ENCODE data around the gene SNX22. TPM values are rescaled to one million over a fixed set of nuclear protein-coding genes. Genes with fewer than 3 reads are reported as not detected.
A peak's percentile ranks its signal among the peaks of the same experiment; 100 is the strongest.

SNX22 gene
- polyA plus RNA-seq, 3 donors from 2014 or later, result 0.40 to 1.8 (median 1.3) TPM

DNA sequence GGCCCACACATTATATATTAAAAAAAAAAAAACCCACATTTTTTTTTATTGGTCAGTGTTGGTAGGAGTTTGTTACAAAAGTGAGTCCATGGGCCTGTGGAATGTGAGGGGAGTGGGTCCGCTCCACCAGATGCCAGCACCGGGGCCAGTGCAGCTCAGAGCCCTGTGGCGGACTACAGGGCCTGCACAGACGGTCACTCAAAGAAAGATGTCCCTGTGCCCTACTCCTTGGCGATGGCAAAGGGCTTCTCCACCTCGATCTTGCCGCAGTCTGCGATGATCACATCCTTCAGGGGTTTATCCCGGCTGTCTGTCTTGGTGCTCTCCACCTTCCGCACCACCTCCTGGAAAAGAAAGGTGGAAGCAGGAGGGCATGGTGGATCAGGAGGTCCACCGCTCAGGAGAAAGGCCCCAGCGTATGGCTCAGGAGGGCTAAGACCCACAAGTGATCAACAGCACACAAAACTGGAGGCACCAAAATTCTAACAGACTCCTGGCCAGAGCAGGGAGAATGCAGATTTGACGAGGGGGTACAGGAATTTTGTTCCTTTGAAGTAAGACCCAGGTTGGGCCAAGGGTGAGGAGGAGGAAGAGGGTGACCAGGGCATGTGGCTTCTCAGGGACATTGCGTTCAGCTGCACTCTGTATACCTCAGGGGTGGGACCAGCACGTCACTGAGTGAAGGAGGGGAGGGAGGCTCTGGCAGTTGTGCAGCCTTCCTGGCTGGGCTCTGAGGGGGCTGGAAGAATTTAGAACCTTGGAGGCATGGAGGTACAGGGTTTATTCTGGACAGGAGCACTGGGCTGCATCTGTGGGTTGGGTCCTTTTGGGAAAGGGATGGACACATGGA is 4.5 kb downstream of the SNX22 start:
- H3K36me3 Mint-ChIP-seq, result peaks cover 11 to 36% (median 15%) of the 10 kb centered on the region in 3 donors
- no peak for DNase-seq
- H3K27me3 Mint-ChIP-seq (ENCODE audit: low read depth in 3 of 3), result peaks cover 4 to 10% (median 8%) of the 10 kb centered on the region in 3 donors
- H3K9me3 Mint-ChIP-seq, result no peaks in the 10 kb centered on the region
- H3K4me1 Mint-ChIP-seq, result peaks cover 35 to 44% of the 10 kb centered on the region in 2 donors
- no peak overlapping the region for H3K4me3 Mint-ChIP-seq
- peak overlapping the region in 2 of 6 donors; percentile 23 to 46 for H3K27ac Mint-ChIP-seq

DNA sequence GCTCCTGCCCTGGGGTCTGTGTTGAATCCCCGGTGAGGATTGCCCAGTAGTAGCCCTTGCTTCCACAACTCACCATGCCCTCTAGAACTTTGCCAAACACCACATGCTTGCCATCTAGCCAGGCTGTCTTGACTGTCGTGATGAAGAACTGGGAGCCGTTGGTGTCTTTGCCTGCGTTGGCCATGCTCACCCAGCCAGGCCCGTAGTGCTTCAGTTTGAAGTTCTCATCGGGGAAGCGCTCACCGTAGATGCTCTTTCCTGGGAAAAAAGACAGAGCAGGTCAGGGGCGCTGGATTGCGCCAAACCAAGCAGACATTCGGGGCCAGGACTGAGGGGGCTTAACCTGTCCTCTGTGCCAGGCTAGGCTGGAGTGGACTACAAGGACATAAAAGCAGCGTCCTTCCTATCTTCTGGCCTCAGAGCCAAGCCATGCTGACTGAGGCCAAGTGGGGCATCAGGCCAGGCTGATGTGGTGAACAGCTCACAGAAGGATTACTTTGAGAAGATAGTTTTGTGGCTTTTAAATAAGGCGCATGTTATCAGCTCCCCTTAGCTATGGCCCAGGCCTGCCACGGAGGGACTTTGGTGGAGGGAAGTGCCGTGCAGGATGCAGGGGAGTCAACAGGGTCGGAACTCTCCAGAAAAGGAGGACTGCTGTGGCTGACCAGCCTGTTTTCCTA is 5.3 kb downstream of the SNX22 start:
- Mint-ChIP-seq H3K4me1 (peaks cover 35 to 45% of the 10 kb centered on the region in 2 donors), H3K9me3 (no peaks in the 10 kb centered on the region), H3K27ac (peak overlapping the region in 2 of 6 donors; percentile 51 to 55), H3K4me3 (no peak overlapping the region), H3K36me3 (peaks cover 11 to 36% (median 15%) of the 10 kb centered on the region in 3 donors), H3K27me3 (ENCODE audit: low read depth in 3 of 3) (peaks cover 4 to 9% (median 7%) of the 10 kb centered on the region in 3 donors)
- no peak for DNase-seq

GRCh38 chr15:64157599-64158125 is 6.1 kb downstream of the SNX22 start:
- H3K27ac Mint-ChIP-seq, result peak overlapping the region in 4 of 6 donors; percentile 43 to 90 (median 76)
- peaks cover 11 to 41% (median 15%) of the 10 kb centered on the region in 3 donors for H3K36me3 Mint-ChIP-seq
- peaks cover 6 to 10% (median 8%) of the 10 kb centered on the region in 3 donors for H3K27me3 Mint-ChIP-seq (ENCODE audit: low read depth in 3 of 3)
- no peak overlapping the region for H3K4me3 Mint-ChIP-seq
- no peak for DNase-seq
- H3K9me3 Mint-ChIP-seq, result no peaks in the 10 kb centered on the region
- H3K4me1 Mint-ChIP-seq, result peaks cover 39 to 48% of the 10 kb centered on the region in 2 donors

DNA sequence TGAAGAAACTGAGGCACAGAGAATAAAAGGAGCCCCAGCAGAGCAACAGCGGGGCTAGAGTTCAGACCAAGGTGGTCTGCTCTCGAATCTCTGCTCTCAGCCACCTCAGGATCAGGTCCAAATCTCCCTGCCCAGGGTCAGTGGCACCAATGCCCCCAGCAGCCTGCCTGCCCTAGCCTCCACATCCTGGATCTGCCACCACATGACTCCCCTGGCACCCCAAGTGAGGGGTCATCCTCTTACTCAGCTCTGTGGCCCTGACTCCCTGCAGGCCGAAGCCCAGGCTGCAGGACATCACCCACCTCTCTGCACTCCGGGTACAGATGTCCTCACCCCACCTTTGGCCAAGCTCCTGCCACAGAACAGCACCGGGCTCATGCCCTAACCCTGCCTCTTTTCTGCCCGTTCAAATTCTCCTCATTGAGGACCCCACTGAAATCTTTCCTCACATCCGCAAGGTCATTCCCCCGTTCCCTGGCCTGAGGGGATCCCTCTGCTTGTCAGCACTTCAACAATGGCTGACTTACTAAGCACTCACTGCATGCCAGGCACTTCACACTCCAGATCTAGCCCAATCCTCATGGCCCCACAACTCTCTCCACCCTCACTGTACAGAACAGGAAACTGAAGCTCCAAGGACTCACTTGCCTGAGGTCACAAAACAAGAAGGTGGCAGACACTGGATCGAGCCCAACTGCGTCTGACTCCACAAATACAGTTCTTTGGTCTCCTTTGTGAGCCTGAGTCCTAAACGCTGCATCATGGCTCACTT is 7.0 kb downstream of the SNX22 start:
- H3K27me3 Mint-ChIP-seq (ENCODE audit: low read depth in 3 of 3), result peaks cover 4 to 6% (median 5%) of the 10 kb centered on the region in 3 donors
- peak overlapping the region in 5 of 6 donors; percentile 38 to 84 (median 72) for H3K27ac Mint-ChIP-seq
- DNase-seq, result no peak
- H3K4me3 Mint-ChIP-seq, result peak overlapping the region in 2 of 5 donors; percentile 1 to 2
- H3K4me1 Mint-ChIP-seq, result peaks cover 33 to 43% of the 10 kb centered on the region in 2 donors
- H3K9me3 Mint-ChIP-seq, result no peaks in the 10 kb centered on the region
- H3K36me3 Mint-ChIP-seq, result peaks cover 11 to 41% (median 15%) of the 10 kb centered on the region in 3 donors

DNA sequence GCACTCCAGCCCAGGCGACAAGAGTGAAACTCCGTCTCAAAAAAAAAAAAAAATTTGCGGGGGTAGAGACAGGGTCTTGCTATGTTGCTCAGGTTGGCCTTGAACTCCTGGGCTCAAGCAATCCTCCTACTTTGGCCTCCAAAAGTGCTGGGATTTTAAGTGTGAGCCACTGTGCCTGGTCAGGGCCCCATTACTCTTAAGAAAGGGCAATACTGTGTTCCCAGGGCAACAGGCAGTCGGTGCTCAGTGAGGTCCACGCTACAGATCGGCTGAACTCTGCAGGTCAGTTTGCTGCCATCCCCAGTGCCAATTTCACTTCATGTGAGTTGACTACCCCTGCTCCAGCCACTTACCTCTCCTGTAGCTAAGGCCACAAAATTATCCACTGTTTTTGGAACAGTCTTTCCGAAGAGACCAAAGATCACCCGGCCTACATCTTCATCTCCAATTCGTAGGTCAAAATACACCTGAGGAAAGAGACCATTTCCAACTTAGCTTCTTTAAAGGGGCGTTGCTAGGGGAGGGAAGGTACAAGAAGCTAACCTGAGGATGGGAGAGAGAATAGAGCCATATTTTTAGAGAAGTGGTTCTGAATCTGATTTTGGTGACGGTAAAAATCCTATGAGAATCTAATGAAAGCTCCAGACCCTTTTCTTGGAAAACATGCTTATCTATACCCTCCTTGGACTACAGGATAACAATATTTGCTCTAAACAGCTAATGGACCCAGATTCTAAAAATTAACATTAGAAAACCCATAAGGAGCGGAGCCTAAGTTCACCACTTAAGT is 10.4 kb downstream of the SNX22 start:
- H3K27ac Mint-ChIP-seq, result peak overlapping the region; percentile 89 to 95 (median 92)

DNA sequence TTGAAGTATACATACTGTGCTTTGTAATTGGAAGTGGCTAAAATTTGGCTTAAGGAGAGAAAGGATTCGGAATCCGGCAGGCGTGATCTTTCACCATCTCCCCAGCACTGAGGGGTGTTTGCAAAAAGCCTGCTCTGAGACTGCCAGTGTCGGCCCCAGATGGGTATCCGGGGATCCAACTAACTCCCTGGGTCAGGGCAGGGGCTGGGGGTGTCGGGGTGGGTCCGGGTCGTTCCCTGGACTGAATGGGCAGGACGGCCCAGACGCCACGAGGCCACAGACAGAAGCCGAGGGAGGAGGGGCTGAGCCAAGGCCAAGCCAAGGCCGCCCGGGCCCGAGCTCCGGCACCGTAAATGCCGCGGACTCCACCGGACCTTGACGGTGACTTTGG is 10.9 kb downstream of the SNX22 start:
- DNase-seq, result no peak
- H3K4me1 Mint-ChIP-seq, result peaks cover 45 to 55% of the 10 kb centered on the region in 2 donors
- peak overlapping the region; percentile 89 to 95 (median 92) for H3K27ac Mint-ChIP-seq
- H3K9me3 Mint-ChIP-seq, result no peaks in the 10 kb centered on the region
- H3K36me3 Mint-ChIP-seq, result peaks cover 11 to 29% (median 12%) of the 10 kb centered on the region in 3 donors
- H3K4me3 Mint-ChIP-seq, result peak overlapping the region; percentile 84 to 91 (median 86)
- H3K27me3 Mint-ChIP-seq (ENCODE audit: low read depth in 3 of 3), result peaks cover 1 to 5% (median 3%) of the 10 kb centered on the region in 3 donors

More for the DNA sequence above, 10.4 kb downstream of the SNX22 start:
- H3K4me1 Mint-ChIP-seq, result peaks cover 45 to 55% of the 10 kb centered on the region in 2 donors
- H3K36me3 Mint-ChIP-seq, result peaks cover 11 to 30% (median 12%) of the 10 kb centered on the region in 3 donors
- H3K4me3 Mint-ChIP-seq, result peak overlapping the region; percentile 84 to 91 (median 86)
- H3K27me3 Mint-ChIP-seq (ENCODE audit: low read depth in 3 of 3), result peaks cover 3 to 5% (median 3%) of the 10 kb centered on the region in 3 donors
- no peak for DNase-seq
- no peaks in the 10 kb centered on the region for H3K9me3 Mint-ChIP-seq

- H3K4me1 Mint-ChIP-seq, result peaks cover 43 to 49% of the 10 kb centered on the region in 2 donors
These were observed 11.5 kb downstream of the SNX22 start, which contains the start of gene PPIB for GRCh38 chr15:64162869-64163658. TSS of gene PPIB (minus strand) at chr15:64163022. CDS start at chr15:64162986, 36 bp downstream.

GRCh38 chr15:64163659-64164362 is 12.3 kb downstream of the SNX22 start:
- no peak for DNase-seq
- peaks cover 38 to 41% of the 10 kb centered on the region in 2 donors for H3K4me1 Mint-ChIP-seq
- H3K4me3 Mint-ChIP-seq, result peak overlapping the region; percentile 84 to 91 (median 86)
- H3K27me3 Mint-ChIP-seq (ENCODE audit: low read depth in 3 of 3), result peaks cover 1 to 5% (median 3%) of the 10 kb centered on the region in 3 donors
- H3K36me3 Mint-ChIP-seq, result peaks cover 8 to 17% (median 9%) of the 10 kb centered on the region in 3 donors
- no peaks in the 10 kb centered on the region for H3K9me3 Mint-ChIP-seq
- peak overlapping the region; percentile 89 to 99 (median 96) for H3K27ac Mint-ChIP-seq

More at GRCh38 chr15:64162869-64163658, 11.5 kb downstream of the SNX22 start, which contains the start of gene PPIB:
- peaks cover 1 to 5% (median 3%) of the 10 kb centered on the region in 3 donors for H3K27me3 Mint-ChIP-seq (ENCODE audit: low read depth in 3 of 3)
- peak within 1 kb of the TSS; percentile 84 to 91 (median 86) for H3K4me3 Mint-ChIP-seq
- H3K9me3 Mint-ChIP-seq, result no peaks in the 10 kb centered on the region
- peak within 1 kb of the TSS; percentile 89 to 99 (median 96) for H3K27ac Mint-ChIP-seq
- peak; percentile 98 for DNase-seq
- H3K36me3 Mint-ChIP-seq, result peaks cover 11 to 23% (median 12%) of the 10 kb centered on the region in 3 donors

DNA sequence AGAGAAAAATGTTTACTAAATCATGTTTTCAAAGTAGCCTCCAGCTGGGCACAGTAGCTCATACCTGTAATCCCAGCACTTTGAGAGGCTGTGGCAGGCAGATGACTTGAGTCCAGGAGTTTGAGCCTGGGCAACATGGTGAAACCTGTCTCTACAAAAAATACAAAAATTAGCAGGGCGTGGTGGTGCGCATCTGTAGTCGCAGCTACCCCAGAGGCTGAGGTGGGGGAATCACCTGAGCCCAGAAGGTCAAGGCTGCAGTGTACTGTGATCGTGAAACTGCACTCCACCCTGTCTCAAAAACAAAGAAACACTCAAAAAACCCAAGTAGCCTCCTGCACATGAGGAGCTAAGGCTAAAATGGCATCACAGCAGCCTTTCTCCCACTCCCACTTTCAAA is 12.9 kb downstream of the SNX22 start:
- peak overlapping the region; percentile 89 to 99 (median 96) for H3K27ac Mint-ChIP-seq
- no peaks in the 10 kb centered on the region for H3K9me3 Mint-ChIP-seq
- H3K4me3 Mint-ChIP-seq, result peak overlapping the region; percentile 53 to 91 (median 86)

GRCh38 chr15:64166102-64166890 is 14.8 kb downstream of the SNX22 start:
- Mint-ChIP-seq H3K27me3 (ENCODE audit: low read depth in 3 of 3) (peaks cover 1 to 5% (median 3%) of the 10 kb centered on the region in 3 donors), H3K4me1 (peaks cover 26 to 28% of the 10 kb centered on the region in 2 donors), H3K36me3 (peaks cover 3 to 15% (median 6%) of the 10 kb centered on the region in 3 donors), H3K4me3 (no peak overlapping the region), H3K9me3 (no peaks in the 10 kb centered on the region), H3K27ac (peak overlapping the region in 3 of 6 donors; percentile 5 to 69 (median 31))
- no peak for DNase-seq

More for the DNA sequence above, 12.9 kb downstream of the SNX22 start:
- peaks cover 1 to 5% (median 3%) of the 10 kb centered on the region in 3 donors for H3K27me3 Mint-ChIP-seq (ENCODE audit: low read depth in 3 of 3)
- H3K36me3 Mint-ChIP-seq, result peaks cover 7 to 13% (median 7%) of the 10 kb centered on the region in 3 donors
- peaks cover 35 to 38% of the 10 kb centered on the region in 2 donors for H3K4me1 Mint-ChIP-seq
- no peak for DNase-seq
